IMR-90 (cell line): ENCODE measurements around the gene GTSE1. TPM values are rescaled to one million over a fixed set of nuclear protein-coding genes. Genes with fewer than 3 reads are reported as not detected.

Experiments used
- ATAC-seq: fragments of 200-7000 bp; cut with Tn5 transposase; 2 replicates; pipeline ENCODE4 v1.9.1; 2020; ENCODE audit warnings: low read depth, mild to moderate bottlenecking, moderate library complexity
- BruUV-seq: library from RNA; stranded (reverse); fragments of 400-500 nt; replicated peaks from 2 replicates; lab custom pipeline; 2021; lab: Mats Ljungman, UMichigan
- CTCF ChIA-PET: fragments of 300-600 bp; formaldehyde crosslinking; extraction: SDS; loops from one replicate; lab custom pipeline; 2021; ENCODE audit warnings: antibody characterized with exemption; lab: Yijun Ruan, JAX
- POLR2A ChIA-PET: fragments of 300-600 bp; sonication (Branson Sonifier 250); formaldehyde crosslinking; loops from one replicate; lab custom pipeline; 2022; ENCODE audit warnings: antibody characterized with exemption; ENCODE audit not compliant: unreplicated experiment; lab: Charles Lee
- DNase-seq: peaks from one replicate; pipeline ENCODE4 v3.0.0; 2013
- H2AFZ ChIP-seq: replicated peaks from 2 replicates; pipeline ENCODE3; 2013; ENCODE audit warnings: low read length, mild to moderate bottlenecking; ENCODE audit not compliant: poor library complexity
- H2AK5ac ChIP-seq: 2 replicates; pipeline ENCODE4 v1.6.1; 2013; ENCODE audit warnings: low read depth, low read length, inconsistent platforms
- H2AK9ac ChIP-seq: replicated peaks from 2 replicates; pipeline ENCODE3; 2013; ENCODE audit warnings: mild to moderate bottlenecking, low read depth, low read length, moderate library complexity; ENCODE audit not compliant: poor library complexity
- H2BK120ac ChIP-seq: 2 replicates; pipeline ENCODE4 v1.6.1; 2013; ENCODE audit warnings: low read depth, low read length, inconsistent platforms
- H2BK15ac ChIP-seq: 3 replicates; pipeline ENCODE4 v1.6.1; 2013; ENCODE audit warnings: low read depth, low read length, inconsistent platforms
- H2BK20ac ChIP-seq: 2 replicates; pipeline ENCODE4 v1.6.1; 2013; ENCODE audit warnings: low read depth, mild to moderate bottlenecking, inconsistent platforms, low read length, moderate library complexity
- H2BK5ac ChIP-seq: 2 replicates; pipeline ENCODE4 v1.6.1; 2013; ENCODE audit warnings: mild to moderate bottlenecking, low read depth, low read length, inconsistent platforms; ENCODE audit not compliant: poor library complexity, severe bottlenecking
- H3K14ac ChIP-seq: replicated peaks from 2 replicates; pipeline ENCODE4 v1.6.1; 2013; ENCODE audit warnings: low read depth, low read length, inconsistent platforms
- H3K18ac ChIP-seq: 2 replicates; pipeline ENCODE4 v1.6.1; 2013; ENCODE audit warnings: low read depth, low read length, control low read depth
- H3K23ac ChIP-seq: 2 replicates; pipeline ENCODE4 v1.6.1; 2013; ENCODE audit warnings: low read depth, low read length, inconsistent platforms
- H3K27ac ChIP-seq: 2 replicates; pipeline ENCODE4 v1.5.1; 2013; ENCODE audit warnings: mild to moderate bottlenecking, control low read depth, low read length; ENCODE audit not compliant: insufficient read depth
- H3K27me3 ChIP-seq: 2 replicates; pipeline ENCODE4 v1.6.1; 2013; ENCODE audit warnings: low read length; ENCODE audit not compliant: control insufficient read depth, insufficient read depth
- H3K36me3 ChIP-seq: 2 replicates; pipeline ENCODE4 v1.6.1; 2013; ENCODE audit warnings: low read length, mixed read lengths; ENCODE audit not compliant: control insufficient read depth, insufficient read depth
- H3K4ac ChIP-seq: 2 replicates; pipeline ENCODE4 v1.6.1; 2013; ENCODE audit warnings: low read depth, low read length, inconsistent platforms
- H3K4me1 ChIP-seq: 2 replicates; pipeline ENCODE4 v1.6.1; 2013; ENCODE audit warnings: low read length, mixed read lengths; ENCODE audit not compliant: control insufficient read depth, insufficient read depth
- H3K4me2 ChIP-seq: 2 replicates; pipeline ENCODE4 v1.6.1; 2013; ENCODE audit warnings: low read depth, mild to moderate bottlenecking, control low read depth, low read length, moderate library complexity
- H3K4me3 ChIP-seq: 2 replicates; pipeline ENCODE4 v1.5.1; 2013; ENCODE audit warnings: low read depth, mild to moderate bottlenecking, control low read depth, low read length, moderate library complexity; ENCODE audit not compliant: insufficient read depth
- H3K56ac ChIP-seq: 2 replicates; pipeline ENCODE4 v1.6.1; 2013; ENCODE audit warnings: low read length, inconsistent platforms; ENCODE audit not compliant: insufficient read depth; ENCODE audit errors: extremely low read depth
- H3K79me1 ChIP-seq, 2 experiments: 2 replicates each; pipeline ENCODE4 v1.6.1; 2013; ENCODE audit warnings: low read length in 2 of 2, inconsistent platforms in 1 of 2, low read depth in 1 of 2
- H3K9ac ChIP-seq: 2 replicates; pipeline ENCODE4 v1.6.1; 2013; ENCODE audit warnings: low read depth, low read length, control low read depth
- H3K9me1 ChIP-seq: 2 replicates; pipeline ENCODE4 v1.6.1; 2013; ENCODE audit warnings: low read length, inconsistent platforms; ENCODE audit not compliant: insufficient read depth
- H3K9me3 ChIP-seq: 2 replicates; pipeline ENCODE4 v1.6.1; 2013; ENCODE audit warnings: low read length; ENCODE audit not compliant: control insufficient read depth, insufficient read depth
- H4K20me1 ChIP-seq: 2 replicates; pipeline ENCODE4 v1.6.1; 2013; ENCODE audit warnings: low read length, inconsistent platforms; ENCODE audit not compliant: insufficient read depth
- H4K5ac ChIP-seq: 2 replicates; pipeline ENCODE4 v1.6.1; 2013; ENCODE audit warnings: mild to moderate bottlenecking, low read depth, low read length, control low read depth
- H4K8ac ChIP-seq, 2 experiments: 2 replicates each; pipeline ENCODE4 v1.6.1; 2013; ENCODE audit warnings: low read depth in 2 of 2, low read length in 2 of 2, control low read depth in 1 of 2, inconsistent platforms in 1 of 2
- H4K91ac ChIP-seq: 2 replicates; pipeline ENCODE4 v1.6.1; 2013; ENCODE audit warnings: low read depth, low read length, inconsistent platforms; ENCODE audit not compliant: insufficient read depth
- FOS ChIP-seq: fragments of 150-350 bp; IDR thresholded peaks from 2 replicates; pipeline ENCODE4 v1.6.1; 2016; ENCODE audit warnings: low read depth, low read length
- MAFK ChIP-seq: IDR thresholded peaks from 2 replicates; pipeline ENCODE4 v1.6.1; 2012; ENCODE audit warnings: low read depth, low read length, improper control_type of control experiment
- MAZ ChIP-seq: IDR thresholded peaks from 2 replicates; pipeline ENCODE4 v1.6.1; 2012; ENCODE audit warnings: low read depth, mild to moderate bottlenecking, low read length, improper control_type of control experiment, moderate library complexity, borderline replicate concordance
- MXI1 ChIP-seq: IDR thresholded peaks from 2 replicates; pipeline ENCODE4 v1.6.1; 2012; ENCODE audit warnings: low read depth, mild to moderate bottlenecking, low read length, moderate library complexity, borderline replicate concordance
- NFE2L2 ChIP-seq: fragments of 150-350 bp; IDR thresholded peaks from 2 replicates; pipeline ENCODE4 v1.6.1; 2016; ENCODE audit warnings: low read depth, mild to moderate bottlenecking, low read length
- POLR2A ChIP-seq: IDR thresholded peaks from 2 replicates; pipeline ENCODE4 v1.6.1; 2012; ENCODE audit warnings: mild to moderate bottlenecking, low read depth, low read length
- RCOR1 ChIP-seq: IDR thresholded peaks from 2 replicates; pipeline ENCODE4 v1.6.1; 2012; ENCODE audit warnings: mild to moderate bottlenecking, low read length, improper control_type of control experiment; ENCODE audit not compliant: insufficient replicate concordance
- RFX5 ChIP-seq: IDR thresholded peaks from 2 replicates; pipeline ENCODE4 v1.8.0; 2012; ENCODE audit warnings: low read depth, mild to moderate bottlenecking, low read length, moderate library complexity
- SMC3 ChIP-seq: fragments of 150-350 bp; IDR thresholded peaks from 2 replicates; pipeline ENCODE4 v1.6.1; 2016; ENCODE audit warnings: low read depth, mild to moderate bottlenecking, antibody characterized with exemption, low read length, moderate library complexity
- WGBS, 2 experiments: methylation state at CpG; one replicate each; pipeline versions ENCODE4 v1.1.5 to v1.1.7; 2013; ENCODE audit warnings: missing lambda C conversion rate in 2 of 2; ENCODE audit not compliant: insufficient read length in 1 of 2; ENCODE audit errors: extremely low coverage in 2 of 2; 5-methylcytosine and 5-hydroxymethylcytosine counted together
- dilution Hi-C: fragments of 300-500 bp; cut with HindIII; formaldehyde crosslinking; loops from one replicate; pipeline ENCODE4 v1.14.3; 2018; ENCODE audit warnings: low sequenced_read_pairs; ENCODE audit not compliant: unreplicated experiment
- in situ Hi-C: fragments of 300-500 bp; cut with MboI; formaldehyde crosslinking; loops from 3 replicates; pipeline ENCODE4 v1.14.3; 2019; ENCODE audit warnings: low sequenced_read_pairs, inconsistent platforms, mixed read lengths
- intact Hi-C: fragments of 100-400 bp; cut with micrococcal nuclease; formaldehyde crosslinking; loops from 2 replicates; pipeline ENCODE4 v1.10.0; 2022
- polyA plus RNA-seq, 3 experiments: library from polyadenylated mRNA; depleted of rRNA; stranded (reverse); fragments of >200 nt; gene quantifications; 2 replicates each; pipeline ENCODE4 v1.2.3, GENCODE V29; 2012; ENCODE audit warnings: low replicate concordance in 1 of 3
- total RNA-seq: library from RNA; depleted of rRNA; stranded (reverse); fragments of >200 nt; gene quantifications from 2 replicates; pipeline ENCODE4 v1.2.3, GENCODE V29; 2012
- TF ChIP-seq, protein P1 (sequence below): fragments of 150-350 bp; IDR thresholded peaks from 2 replicates; pipeline ENCODE4 v1.6.1; 2017; ENCODE audit warnings: mild to moderate bottlenecking, antibody characterized with exemption, low read length, low read depth
- TF ChIP-seq, protein P2 (sequence below): fragments of 150-350 bp; IDR thresholded peaks from 2 replicates; pipeline ENCODE4 v1.6.1; 2016; ENCODE audit warnings: low read depth, mild to moderate bottlenecking, low read length, moderate library complexity, borderline replicate concordance
- TF ChIP-seq, protein P3 (sequence below): conservative IDR thresholded peaks from 2 replicates; pipeline ENCODE4 v1.5.1; 2012; ENCODE audit warnings: mild to moderate bottlenecking, low read depth, low read length, improper control_type of control experiment

Gene GTSE1
- total and polyA plus RNA-seq, 2 of the 4 experiments (the other 2 are of a cell fraction): 5.9 to 17.1 TPM

DNA sequence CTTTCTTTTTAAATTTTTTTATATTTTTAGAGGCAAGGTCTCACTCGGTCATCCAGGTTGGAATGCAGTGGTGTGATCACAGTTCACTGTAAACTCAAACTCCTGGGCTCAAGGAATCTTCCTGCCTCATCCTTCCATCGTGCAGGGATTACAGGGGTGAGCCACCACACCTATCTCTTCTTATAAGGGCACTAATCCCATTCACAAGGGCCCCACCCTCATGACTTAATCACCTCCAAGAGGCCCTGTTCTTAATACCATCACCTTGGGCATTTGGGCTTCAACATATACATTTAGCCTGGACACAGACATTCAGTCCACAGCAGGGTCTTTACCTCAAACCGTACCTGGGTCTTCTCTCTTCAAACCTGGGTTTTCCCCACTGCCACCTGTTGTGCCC is 4.5 kb upstream of the GTSE1 start (continued):
- TF ChIP-seq, protein P1, sequence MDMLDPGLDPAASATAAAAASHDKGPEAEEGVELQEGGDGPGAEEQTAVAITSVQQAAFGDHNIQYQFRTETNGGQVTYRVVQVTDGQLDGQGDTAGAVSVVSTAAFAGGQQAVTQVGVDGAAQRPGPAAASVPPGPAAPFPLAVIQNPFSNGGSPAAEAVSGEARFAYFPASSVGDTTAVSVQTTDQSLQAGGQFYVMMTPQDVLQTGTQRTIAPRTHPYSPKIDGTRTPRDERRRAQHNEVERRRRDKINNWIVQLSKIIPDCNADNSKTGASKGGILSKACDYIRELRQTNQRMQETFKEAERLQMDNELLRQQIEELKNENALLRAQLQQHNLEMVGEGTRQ: no peak
- no peak for TF ChIP-seq RCOR1
- TF ChIP-seq, protein P2, sequence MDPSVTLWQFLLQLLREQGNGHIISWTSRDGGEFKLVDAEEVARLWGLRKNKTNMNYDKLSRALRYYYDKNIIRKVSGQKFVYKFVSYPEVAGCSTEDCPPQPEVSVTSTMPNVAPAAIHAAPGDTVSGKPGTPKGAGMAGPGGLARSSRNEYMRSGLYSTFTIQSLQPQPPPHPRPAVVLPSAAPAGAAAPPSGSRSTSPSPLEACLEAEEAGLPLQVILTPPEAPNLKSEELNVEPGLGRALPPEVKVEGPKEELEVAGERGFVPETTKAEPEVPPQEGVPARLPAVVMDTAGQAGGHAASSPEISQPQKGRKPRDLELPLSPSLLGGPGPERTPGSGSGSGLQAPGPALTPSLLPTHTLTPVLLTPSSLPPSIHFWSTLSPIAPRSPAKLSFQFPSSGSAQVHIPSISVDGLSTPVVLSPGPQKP: no peak

GRCh38 chr22:46292732-46293131 is 3.9 kb upstream of the GTSE1 start:
- intact Hi-C loops: no loop called here
- no peak for TF ChIP-seq RCOR1
- TF ChIP-seq FOS: no peak
- TF ChIP-seq MAFK: no peak
- TF ChIP-seq RFX5: no peak
- TF ChIP-seq MAZ: no peak
- TF ChIP-seq, protein P2: no peak
- no peak for TF ChIP-seq POLR2A
- TF ChIP-seq SMC3: no peak
- TF ChIP-seq NFE2L2: no peak
- TF ChIP-seq, protein P3, sequence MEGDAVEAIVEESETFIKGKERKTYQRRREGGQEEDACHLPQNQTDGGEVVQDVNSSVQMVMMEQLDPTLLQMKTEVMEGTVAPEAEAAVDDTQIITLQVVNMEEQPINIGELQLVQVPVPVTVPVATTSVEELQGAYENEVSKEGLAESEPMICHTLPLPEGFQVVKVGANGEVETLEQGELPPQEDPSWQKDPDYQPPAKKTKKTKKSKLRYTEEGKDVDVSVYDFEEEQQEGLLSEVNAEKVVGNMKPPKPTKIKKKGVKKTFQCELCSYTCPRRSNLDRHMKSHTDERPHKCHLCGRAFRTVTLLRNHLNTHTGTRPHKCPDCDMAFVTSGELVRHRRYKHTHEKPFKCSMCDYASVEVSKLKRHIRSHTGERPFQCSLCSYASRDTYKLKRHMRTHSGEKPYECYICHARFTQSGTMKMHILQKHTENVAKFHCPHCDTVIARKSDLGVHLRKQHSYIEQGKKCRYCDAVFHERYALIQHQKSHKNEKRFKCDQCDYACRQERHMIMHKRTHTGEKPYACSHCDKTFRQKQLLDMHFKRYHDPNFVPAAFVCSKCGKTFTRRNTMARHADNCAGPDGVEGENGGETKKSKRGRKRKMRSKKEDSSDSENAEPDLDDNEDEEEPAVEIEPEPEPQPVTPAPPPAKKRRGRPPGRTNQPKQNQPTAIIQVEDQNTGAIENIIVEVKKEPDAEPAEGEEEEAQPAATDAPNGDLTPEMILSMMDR: no peak
- no peak for TF ChIP-seq MXI1

More at GRCh38 chr22:46292732-46293131, 3.9 kb upstream of the GTSE1 start:
- dilution Hi-C loops (no loop called here), in situ Hi-C loops (no loop called here)
- Histone ChIP-seq H3K9me3 (no peaks in the 10 kb centered on the region), H4K91ac (no peak overlapping the region), H3K9ac (no peak overlapping the region), H3K4me2 (no peak overlapping the region), H2AFZ (no peak overlapping the region), H3K36me3 (peaks cover 43% of the 10 kb centered on the region), H2BK20ac (no peak overlapping the region), H2AK9ac (peak overlapping the region; percentile 73), H2BK120ac (no peak overlapping the region), H3K4me3 (no peak overlapping the region), H3K9me1 (peaks cover 20% of the 10 kb centered on the region), H3K27ac (no peak overlapping the region), H3K27me3 (no peaks in the 10 kb centered on the region), H3K4me1 (peaks cover 11% of the 10 kb centered on the region), H3K23ac (no peak overlapping the region), H4K20me1 (no peaks in the 10 kb centered on the region), H4K8ac (no peak overlapping the region), H3K18ac (no peak overlapping the region), H3K79me1 (peaks cover 0 to 18% of the 10 kb centered on the region in 2 experiments; a peak in 2 of 4 replicates), H2BK5ac (no peak overlapping the region), H3K56ac (no peak overlapping the region), H3K14ac (no peak overlapping the region), H2AK5ac (no peak overlapping the region), H2BK15ac (no peak overlapping the region), H4K5ac (no peak overlapping the region), H3K4ac (no peak overlapping the region)
- DNase-seq (no peak), ATAC-seq (no peak)
- WGBS, 2 experiments: 96% methylated on average over 5 of the region's 14 CpGs; no CpG with 5 or more reads in 1 of the 2 experiments
- BruUV-seq: no TSS peak
- POLR2A ChIA-PET: no interaction called here
- CTCF ChIA-PET: no interaction called here
